GM04503 (cell line): Measurements from ENCODE around the gene HLA-DRA.

ENCODE experiments used
- DNase-seq: peaks from one replicate; pipeline ENCODE4 v3.0.0-alpha.2; 2012; ENCODE audit warnings: low read depth

HLA-DRA gene

DNA sequence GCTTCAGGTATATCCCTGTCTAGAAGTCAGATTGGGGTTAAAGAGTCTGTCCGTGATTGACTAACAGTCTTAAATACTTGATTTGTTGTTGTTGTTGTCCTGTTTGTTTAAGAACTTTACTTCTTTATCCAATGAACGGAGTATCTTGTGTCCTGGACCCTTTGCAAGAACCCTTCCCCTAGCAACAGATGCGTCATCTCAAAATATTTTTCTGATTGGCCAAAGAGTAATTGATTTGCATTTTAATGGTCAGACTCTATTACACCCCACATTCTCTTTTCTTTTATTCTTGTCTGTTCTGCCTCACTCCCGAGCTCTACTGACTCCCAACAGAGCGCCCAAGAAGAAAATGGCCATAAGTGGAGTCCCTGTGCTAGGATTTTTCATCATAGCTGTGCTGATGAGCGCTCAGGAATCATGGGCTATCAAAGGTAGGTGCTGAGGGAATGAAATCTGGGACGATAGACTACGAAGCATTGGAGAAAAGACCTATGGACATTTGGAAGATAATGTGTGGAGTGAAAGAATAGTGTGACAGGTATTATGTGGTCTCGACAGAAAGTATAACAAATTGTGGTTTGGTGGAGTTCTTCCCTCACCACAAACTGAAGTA, at the start of gene HLA-DRA:
Gene HLA-DRA (plus strand): TSS at position 286 of the 613 bp plus-strand sequence. CDS start 64 bp downstream, at position 350.
- DNase-seq, result peak; percentile 8

DNA sequence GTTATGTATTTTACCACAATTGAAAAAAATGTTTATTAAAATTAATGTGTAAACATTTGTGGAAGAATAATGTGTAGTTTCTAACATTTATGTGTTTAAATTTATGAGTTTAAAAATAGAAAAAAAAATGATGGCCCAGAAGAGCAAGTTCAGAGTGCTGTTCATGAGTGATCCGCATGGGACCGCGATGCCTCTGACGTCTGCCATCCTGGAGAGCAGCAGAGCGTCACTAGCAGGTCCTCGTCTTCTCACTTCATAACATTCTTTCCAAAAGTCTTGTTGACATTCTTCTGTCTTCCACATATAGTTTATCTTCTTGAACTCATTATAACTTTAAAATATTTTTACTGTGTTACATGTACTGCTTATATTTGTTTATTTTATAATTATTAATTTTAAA, 48.2 kb upstream of the HLA-DRA start:
- DNase-seq, result no peak

DNA sequence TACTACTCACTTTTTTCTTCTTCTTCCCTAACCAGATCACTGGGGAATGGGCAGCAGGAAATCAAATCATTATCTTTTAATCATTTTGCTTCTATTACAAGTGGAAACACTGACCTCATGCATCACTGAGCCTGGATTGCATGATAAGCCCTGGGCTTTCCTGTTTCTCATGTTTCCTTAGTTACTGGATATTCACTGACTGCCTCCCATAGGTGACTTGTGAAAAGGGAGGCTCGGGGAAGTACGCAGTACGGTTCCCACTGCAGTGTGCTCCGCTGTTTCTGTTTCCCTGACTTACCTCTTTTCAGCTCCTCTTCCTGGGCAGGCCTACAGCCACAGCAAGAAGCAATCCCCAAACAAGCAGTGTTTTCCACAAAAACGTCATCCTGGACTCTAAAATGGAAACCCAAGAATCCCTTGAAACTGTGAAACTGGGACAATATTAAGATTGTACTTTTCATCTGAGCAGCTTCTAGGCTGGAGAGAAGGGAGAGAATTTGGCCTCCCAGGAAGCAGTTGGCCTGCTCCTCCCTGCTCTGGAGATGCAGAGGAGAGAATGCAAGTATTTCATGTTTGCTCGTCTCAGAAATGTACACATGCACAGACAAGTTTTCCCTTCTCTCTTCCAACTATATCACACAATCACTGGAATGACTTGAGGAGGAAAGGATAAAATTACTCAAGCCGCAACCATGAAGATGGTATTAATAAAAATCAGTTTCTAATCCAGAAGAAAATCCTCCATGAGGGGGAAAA, 45.8 kb upstream of the HLA-DRA start:
- DNase-seq, result no peak

DNA sequence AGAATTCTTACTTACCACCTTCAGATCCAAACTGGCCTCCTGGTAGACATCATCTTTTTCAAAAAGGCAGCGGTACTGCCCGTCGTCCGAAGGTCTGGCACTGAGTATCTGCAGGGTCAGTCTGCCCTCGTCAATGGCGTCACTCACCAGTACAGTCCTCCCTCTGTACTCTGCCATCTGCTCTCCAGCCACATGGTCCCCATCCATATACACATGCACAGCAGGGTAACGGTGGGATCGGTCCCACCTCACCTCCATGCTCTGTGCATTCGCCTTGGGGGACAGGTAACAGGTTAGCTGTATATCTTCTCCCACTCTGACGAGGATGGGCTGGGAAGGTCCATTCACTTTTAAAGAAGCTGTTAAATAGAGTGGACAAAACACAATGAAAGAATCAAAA, 43.7 kb upstream of the HLA-DRA start:
- no peak for DNase-seq

DNA sequence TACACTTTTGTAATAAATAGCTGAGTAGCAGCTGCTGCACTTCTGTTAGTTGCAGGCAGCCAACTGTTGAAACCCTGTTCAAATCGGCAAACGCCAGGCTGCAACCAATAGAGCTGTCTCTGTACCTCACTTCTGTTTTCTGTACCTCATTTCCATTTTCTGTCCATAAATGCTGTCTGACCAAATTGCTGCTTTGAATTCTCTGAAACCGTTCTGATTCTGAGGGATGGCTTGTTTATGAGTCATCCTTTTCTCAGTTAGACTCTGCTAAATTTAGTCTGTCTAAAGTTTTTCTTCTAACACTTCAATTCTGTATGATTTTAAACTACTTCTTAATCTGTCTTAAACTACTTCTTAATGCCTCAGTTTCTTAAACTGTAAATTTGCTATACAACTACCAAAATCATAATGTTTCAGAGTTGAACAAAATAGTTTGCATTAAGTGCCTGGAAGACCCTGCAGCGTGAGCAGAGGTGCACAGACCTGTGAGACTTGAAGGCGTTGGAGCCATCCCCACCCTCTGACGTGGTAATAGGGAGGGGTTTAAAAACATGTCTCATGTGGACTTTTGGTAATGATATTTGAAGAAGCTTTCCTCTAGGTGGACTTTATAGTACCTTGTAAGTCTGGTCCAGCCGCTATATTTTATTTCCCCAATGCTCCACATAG, 42.3 kb upstream of the HLA-DRA start:
- no peak for DNase-seq

DNA sequence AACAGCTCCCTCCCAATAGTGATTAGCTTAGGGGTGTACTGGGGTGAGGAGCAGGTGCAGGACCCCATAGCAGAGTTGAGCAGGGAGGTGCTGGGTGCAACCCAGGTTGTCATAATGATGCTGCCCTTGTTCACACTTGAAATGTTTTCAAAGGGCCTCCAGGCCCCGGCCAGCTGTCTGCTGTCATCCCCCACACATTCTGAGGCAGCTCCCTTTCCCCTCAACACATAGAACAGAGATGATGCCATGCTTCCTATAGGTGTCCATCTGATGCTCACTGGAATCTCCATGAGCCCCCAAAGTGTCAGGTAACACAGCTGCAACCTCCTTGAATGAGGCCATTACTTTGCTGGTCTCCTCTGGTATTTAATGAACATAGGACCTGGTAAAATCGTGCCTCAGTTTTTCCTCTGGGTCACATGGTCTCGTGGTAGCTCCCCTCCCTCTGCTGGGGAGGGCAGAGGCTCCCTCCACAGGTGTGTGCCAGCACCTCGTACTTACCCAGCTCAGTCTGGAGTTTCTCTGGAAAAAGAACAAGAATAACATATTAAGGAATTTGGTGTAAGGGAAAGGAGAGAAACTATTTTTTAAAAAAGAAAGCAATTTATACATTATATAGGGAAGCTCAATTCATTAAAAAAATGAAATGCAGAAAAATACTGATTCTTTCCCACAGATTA, 38.3 kb upstream of the HLA-DRA start:
- no peak for DNase-seq

DNA sequence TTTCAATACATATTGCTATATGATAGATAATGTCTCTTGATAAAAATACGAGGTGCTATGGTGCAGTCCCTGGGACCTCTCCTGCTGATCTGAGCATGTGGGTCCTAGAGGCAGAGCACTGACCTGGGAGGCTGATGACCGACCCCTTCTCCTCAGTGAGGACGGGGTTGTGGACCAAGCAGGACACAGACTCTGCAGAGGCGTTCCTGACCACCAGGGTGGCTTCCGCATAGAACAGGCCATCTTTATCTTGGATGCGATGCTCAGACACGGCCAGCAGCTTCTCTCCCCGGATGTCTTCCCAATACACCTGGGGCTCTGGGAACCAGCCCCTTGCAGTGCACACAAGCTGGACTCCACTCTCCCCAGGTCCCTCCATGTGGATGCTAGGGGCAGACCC, 36.9 kb upstream of the HLA-DRA start:
- no peak for DNase-seq

DNA sequence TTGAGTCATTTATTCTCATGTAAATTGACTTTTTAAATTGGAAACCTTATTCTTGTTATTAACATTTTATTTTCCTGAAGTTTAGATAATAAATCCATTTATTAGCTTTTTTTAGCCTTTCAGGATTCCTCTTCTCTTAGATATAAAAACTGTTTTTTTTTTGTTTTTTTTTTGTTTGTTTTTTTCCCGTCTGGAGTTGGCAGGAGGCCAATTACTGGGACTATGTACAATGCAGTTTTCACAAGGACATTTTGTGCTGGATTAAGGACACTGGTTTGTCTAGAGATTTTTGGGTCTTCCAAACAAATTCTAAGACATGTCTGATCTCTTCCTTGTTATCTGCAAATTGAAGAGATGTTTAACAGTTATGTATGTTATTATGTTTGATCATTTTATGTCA, 34.0 kb upstream of the HLA-DRA start:
- DNase-seq, result no peak

DNA sequence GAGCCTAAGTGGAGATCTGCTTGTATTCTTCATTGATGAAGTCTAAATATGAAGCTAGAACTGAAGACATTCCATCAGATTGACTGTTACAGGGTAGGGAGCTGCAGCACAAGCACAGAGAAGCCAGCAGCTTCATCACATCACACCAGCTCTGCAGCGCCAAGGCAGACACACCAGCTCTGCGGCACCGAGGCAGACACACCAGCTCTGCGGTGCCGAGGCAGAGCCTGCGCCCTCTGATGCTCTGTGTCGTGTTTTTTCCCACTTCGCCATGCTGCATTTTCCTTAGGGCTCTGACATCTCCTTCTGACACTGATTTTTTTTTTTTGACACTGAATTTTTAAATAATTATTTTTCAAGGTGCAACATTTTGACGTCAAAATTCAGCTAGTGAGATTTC, 33.5 kb upstream of the HLA-DRA start:
- no peak for DNase-seq

DNA sequence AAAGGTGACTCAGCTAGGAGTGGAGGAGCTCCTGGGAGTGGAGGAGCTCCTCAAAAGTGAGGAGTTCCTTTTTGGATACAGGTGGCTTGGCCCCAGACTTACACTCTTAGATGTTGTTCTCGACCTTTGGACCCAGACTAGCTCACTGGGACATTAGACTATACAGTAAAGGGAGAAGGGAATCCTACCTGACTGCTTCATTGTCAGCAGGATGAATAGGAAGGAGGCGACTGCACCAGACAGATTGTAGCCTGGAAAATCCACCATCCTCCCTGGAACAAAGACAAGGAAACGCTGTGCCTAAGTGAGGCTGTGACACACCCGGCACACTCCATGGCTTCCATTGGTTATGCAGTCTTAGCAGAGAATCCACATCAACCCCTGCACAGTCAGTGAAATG, 32.8 kb upstream of the HLA-DRA start, which contains the start of gene BTNL2:
Gene BTNL2 (minus strand): TSS at position 325 of the 400 bp plus-strand sequence. CDS start 58 bp downstream, at position 267.
- no peak for DNase-seq

DNA sequence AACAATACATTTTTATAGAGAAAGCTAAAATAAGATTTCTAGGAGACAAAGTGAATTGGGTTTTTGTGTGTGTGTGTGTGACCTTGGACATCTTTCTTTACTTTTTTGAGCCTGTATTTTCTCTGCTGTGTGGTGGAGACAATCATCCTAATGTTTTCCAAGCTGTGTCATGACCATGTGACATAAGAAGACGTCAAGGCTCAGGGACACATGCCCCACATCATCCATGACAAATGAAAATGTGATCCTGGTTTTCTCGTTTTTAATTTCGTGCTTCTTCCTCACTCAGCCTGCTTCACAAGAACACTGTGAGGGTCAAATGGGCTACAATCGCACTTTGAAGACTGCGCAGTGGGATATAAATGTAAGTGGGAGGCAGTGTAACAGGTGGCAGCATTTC, 28.8 kb upstream of the HLA-DRA start:
- DNase-seq, result no peak

DNA sequence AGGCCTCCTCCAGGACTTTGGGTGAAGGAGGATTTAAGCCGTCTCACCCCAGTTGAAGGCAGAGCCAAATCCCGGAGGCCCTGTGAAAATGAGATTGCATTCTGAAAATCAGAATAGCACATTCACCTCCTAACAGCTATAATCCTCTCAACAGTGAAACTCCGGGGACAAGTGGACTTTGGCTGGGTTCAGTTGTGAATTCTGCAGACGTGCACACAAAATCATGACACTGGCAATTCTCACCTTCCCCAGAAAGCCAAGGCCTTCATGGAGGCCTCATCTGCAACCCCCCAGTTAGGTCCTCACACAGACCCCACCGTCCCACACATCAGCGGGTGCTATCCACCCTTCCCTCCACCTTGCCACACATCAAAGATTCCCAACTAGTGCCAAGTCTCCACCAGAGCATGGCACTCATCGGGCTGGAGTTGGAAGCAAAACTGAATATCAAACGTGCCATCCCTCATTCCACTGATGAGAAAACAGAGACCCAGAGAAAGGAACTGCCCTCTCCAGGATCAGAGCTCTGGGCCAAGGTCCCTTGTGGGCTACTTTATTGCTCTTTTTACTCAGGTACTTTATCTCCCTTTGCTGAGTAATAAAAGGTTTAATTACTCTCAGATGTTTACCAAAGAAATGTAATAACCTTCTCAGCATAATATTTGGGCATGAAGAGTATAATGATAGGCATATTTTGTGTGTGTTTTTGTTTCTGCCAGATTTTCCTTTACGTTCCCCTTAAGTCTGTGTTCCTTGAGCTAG, 27.9 kb upstream of the HLA-DRA start:
- DNase-seq, result no peak

DNA sequence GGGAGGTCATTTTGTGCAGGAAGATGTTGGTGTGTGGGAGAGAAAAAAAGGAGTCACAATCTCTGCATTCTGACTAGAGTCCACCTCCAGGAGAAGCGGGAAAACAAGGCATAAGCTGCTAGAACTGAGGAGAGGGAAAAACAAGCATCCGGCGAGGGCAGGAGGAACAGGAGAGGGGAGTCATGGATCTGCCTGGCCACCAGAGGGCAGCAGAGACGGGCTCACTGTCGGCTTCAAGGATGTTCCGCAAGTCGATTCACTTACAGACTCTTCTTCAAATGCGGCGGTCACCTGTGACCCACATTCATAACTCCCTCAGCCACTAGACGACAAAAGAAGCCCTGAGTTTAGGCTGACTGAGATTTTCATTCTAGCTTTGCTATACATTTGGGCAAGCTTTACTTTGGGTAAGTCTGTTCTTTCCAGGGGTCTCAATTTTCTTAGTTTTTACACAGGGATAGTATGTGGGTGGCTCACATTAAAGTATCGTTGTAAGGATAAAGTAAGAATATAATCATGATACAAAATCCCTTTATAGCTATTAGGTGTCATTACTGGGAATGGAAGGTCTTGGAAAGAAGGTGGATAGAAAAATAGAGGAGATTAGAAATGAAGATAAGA, 26.1 kb upstream of the HLA-DRA start:
- DNase-seq, result peak; percentile 2

DNA sequence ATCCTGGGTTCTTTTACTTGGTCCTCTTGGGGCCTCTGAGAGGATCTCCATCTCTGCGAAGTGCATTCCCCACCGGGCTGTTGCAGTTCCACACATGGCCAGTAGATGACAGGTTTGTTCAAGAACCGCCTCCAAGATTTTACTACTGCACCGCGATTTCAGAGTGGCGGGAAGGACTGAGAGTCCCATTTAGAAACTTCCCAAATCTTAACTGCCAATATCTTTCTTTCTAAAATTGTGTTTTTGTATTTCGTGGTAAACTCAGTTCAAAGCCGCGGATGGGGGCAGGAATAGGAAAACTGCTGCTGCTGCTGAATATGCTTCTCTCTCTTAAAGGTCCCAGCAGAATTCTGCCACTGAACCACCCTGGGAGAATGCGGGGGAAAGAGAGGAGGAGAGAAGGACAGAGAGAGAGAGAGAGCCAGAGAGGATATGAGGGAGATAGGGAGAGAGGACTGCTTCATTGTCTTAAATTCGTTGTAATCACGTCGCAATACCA, 24.1 kb upstream of the HLA-DRA start:
- no peak for DNase-seq

DNA sequence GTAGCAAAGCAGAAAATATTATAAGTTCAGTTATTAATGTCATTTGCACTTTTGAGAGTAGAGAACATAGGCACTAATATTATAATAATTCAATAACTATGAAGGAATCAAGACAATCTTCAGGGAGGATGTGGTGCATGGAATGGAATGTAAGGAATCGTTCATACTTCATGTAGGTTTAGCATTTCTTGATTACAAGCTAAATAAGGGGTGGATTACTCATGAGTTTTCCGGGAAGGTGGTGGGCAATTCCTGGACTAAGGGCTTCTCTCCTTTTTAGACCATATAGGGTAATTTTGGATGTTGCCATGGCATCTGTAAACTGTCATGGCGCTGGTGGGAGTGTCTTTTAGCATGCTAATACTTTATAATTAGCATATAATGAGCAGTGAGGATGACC, 23.7 kb upstream of the HLA-DRA start:
- DNase-seq, result no peak

DNA sequence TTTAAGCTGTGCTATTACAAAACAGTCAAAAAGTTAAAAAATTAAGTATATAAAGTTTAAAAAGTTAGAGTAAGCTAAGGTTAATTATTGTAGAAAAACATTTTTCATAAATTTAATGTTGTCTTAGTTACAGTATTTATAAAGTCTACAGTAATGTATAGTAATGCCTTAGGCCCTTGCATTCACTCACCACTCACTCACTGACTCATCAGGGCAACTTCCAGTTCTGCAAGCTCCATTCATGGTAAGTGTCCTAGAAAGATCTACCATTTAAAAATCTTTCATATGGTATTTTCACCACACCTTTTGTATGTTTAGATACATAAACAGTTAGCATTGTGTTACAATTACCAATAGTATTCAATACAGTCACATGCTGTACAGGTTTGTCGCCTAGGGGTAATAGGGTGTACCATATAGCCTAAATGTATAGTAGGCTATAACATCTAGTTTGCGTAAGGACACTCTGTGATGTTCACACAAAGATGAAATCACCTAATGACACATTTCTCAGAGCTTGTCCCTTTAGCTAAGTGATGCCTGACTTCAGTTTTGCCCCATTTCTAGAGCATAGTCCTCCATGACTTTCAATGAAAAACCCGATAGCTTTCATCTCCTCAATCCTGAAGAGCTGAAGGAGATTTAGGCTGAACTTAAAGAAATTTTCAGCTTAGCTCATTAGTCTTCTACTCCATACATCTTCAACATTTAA, 14.9 kb upstream of the HLA-DRA start:
- no peak for DNase-seq

DNA sequence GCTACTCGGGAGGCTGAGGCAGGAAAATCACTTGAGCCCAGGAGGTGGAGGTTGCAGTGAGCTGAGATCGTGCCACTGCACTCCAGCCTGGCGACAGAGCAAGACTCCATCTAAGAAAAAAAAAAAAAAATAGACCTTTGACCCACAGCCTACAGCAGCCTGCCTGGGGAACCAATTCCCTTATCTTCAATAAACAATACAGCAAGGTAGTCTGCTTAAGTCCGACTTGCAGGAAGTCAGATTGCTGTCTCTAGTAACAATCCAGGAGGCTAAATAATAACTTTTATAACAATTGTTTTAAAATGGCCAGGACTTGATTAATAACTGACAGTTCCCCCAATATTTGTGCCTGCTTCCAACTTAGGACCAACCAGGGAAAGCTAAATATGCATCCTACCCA, 13.3 kb upstream of the HLA-DRA start:
- DNase-seq, result no peak

DNA sequence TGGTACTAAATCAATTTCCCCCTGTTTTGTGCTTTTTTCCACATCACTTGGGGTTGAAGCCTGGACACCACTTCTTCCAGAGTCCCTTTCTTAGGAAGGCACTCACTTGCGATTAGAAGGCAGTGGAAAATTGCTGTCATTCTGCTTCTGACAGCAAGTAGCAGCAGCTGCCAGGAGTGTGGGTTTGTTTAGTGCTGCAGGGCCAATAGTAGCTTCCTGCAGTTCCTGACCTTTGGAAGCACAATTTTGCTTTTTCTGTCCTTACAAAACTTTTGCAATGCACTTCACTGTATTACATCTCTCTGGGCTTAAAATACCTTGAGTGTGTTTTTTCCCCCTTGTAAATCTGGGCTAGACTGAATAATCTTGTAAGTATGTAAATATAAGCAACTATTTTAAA, 12.5 kb upstream of the HLA-DRA start:
- no peak for DNase-seq

DNA sequence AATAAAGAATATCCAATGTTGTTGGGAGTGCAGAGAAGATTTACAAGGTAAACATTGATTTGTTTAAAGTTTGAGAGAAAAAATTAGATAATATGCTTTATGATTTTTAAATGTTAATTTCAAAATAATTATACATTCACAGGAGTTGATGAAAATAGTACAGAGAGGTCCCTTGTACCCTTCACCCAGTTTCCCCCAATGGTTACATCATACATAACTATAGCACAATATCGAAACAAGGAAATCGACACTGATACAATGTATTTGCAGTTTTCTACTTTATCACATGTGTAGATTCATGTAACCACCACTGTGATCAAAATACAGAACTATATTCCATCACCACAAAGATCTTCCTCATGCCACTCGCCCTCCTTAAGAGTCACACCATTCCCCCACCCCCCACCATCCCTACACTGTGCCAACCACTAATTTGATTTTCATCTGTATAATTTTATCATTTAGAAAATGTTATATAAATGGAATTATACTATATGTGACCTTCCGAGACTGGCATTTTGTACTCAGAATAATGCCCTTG, 11.7 kb upstream of the HLA-DRA start:
- DNase-seq, result no peak

DNA sequence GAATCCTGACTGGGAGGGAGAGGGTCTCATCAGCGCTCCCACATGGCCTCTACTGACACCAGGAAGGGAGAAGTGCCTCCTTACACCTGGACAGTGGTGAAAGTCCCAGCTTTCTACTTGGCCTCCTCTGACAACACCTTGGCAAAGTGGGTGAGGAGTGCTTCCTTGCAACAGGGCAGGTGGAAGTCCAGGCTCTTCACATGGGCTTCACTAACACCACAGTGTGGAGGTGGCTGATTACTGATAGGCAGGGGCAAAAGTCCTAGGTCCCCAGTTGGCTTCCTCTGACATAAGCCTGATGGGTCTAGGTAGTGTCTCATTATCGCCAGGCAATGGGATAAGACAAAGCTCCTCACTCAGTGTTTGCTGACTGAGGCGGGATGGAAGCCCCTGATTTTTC, 9.5 kb upstream of the HLA-DRA start:
- no peak for DNase-seq
